Erythroblast (primary cell): Measurements from ENCODE around the gene ANKRD55.

Experiments used
- GATA1 ChIP-seq: IDR thresholded peaks from 2 replicates; pipeline ENCODE4 v1.6.1; 2011; ENCODE audit warnings: low read depth, mild to moderate bottlenecking, control low read depth, low read length, moderate library complexity
- POLR2A ChIP-seq: IDR thresholded peaks from 2 replicates; pipeline ENCODE4 v1.6.1; 2011; ENCODE audit warnings: mild to moderate bottlenecking, low read length

GRCh38 chr5:56208681-56209080 lies 24.4 kb downstream of the ANKRD55 start:
- TF ChIP-seq POLR2A (no peak), GATA1 (no peak)
